ENCODE results near the gene OR9A4.

OR9A4 gene

GRCh38 chr7:141911391-141911790 is 4.8 kb upstream of the OR9A4 start:
- DNase-seq (ENCODE audit: low read depth, low spot score): no peak

GRCh38 chr7:141915565-141915964 is 634 bp upstream of the OR9A4 start:
- H3K4me3 ChIP-seq (ENCODE audit: low read depth, low read length): no peak overlapping the region
- TF ChIP-seq CTCF (IDR thresholded peaks at IDR 0.05; ENCODE audit: low read depth, low read length): no peak
- in situ Hi-C loops (cut with HindIII; ENCODE audit: low sequenced_read_pairs): no loop called here
- DNase-seq (ENCODE audit: low read depth, low spot score): no peak

More at GRCh38 chr7:141911391-141911790, 4.8 kb upstream of the OR9A4 start:
- TF ChIP-seq CTCF (IDR thresholded peaks at IDR 0.05; ENCODE audit: low read depth, low read length): no peak
- H3K4me3 ChIP-seq (ENCODE audit: low read depth, low read length): no peak overlapping the region
- in situ Hi-C loops (cut with HindIII; ENCODE audit: low sequenced_read_pairs): no loop called here

GRCh38 chr7:141920281-141920680 is 4.1 kb downstream of the OR9A4 start:
- H3K4me3 ChIP-seq (ENCODE audit: low read depth, low read length): no peak overlapping the region
- no peak for TF ChIP-seq CTCF (IDR thresholded peaks at IDR 0.05; ENCODE audit: low read depth, low read length)
- DNase-seq (ENCODE audit: low read depth, low spot score): no peak
- in situ Hi-C loops (cut with HindIII; ENCODE audit: low sequenced_read_pairs): no loop called here

GRCh38 chr7:141928146-141928844 is 12.1 kb downstream of the OR9A4 start:
- in situ Hi-C loops (cut with HindIII; ENCODE audit: low sequenced_read_pairs): no loop called here
- no peak for DNase-seq (ENCODE audit: low read depth, low spot score)
- H3K4me3 ChIP-seq (ENCODE audit: low read depth, low read length): no peak overlapping the region
- no peak for TF ChIP-seq CTCF (IDR thresholded peaks at IDR 0.05; ENCODE audit: low read depth, low read length)

- no peak for TF ChIP-seq CTCF (IDR thresholded peaks at IDR 0.05; ENCODE audit: low read depth, low read length)
- no peak overlapping the region for H3K4me3 ChIP-seq (ENCODE audit: low read depth, low read length)
- no peak for DNase-seq (ENCODE audit: low read depth, low spot score)
- in situ Hi-C loops (cut with HindIII; ENCODE audit: low sequenced_read_pairs): no loop called here
These were observed 12.6 kb downstream of the OR9A4 start for GRCh38 chr7:141928845-141929195.

- in situ Hi-C loops (cut with HindIII; ENCODE audit: low sequenced_read_pairs): no loop called here
- no peak for TF ChIP-seq CTCF (IDR thresholded peaks at IDR 0.05; ENCODE audit: low read depth, low read length)
- DNase-seq (ENCODE audit: low read depth, low spot score): no peak
- no peak overlapping the region for H3K4me3 ChIP-seq (ENCODE audit: low read depth, low read length)
These were observed 14.0 kb downstream of the OR9A4 start for GRCh38 chr7:141930211-141930610.
